A549 (cell line): ENCODE measurements around the gene FKBP6.

Source experiments
- CEBPB ChIP-seq, 2 experiments: fragments of >200 bp in 1 of 2; sonication (Bioruptor Twin) in 1 of 2; formaldehyde crosslinking in 1 of 2; IDR thresholded peaks; 2 replicates each; pipeline ENCODE4 v1.6.1; 2012 to 2016
- CTCF ChIP-seq: fragments of >200 bp; sonication (Bioruptor Twin); formaldehyde crosslinking; IDR thresholded peaks from 3 replicates; pipeline ENCODE4 v1.5.1; 2016
- EP300 ChIP-seq, 2 experiments: fragments of >200 bp; sonication (Bioruptor Twin); formaldehyde crosslinking; IDR thresholded peaks; 2 replicates in 1 of 2; 3 replicates in 1 of 2; pipeline ENCODE4 v1.6.1; 2016 to 2017
- JUNB ChIP-seq: fragments of >200 bp; sonication (Bioruptor Twin); formaldehyde crosslinking; IDR thresholded peaks from 2 replicates; pipeline ENCODE4 v1.6.1; 2016
- KDM1A ChIP-seq: fragments of 200-600 bp; sonication (generic); IDR thresholded peaks from 2 replicates; pipeline ENCODE4 v1.6.1; 2016; ENCODE audit warnings: low read depth, mild to moderate bottlenecking
- POLR2A ChIP-seq: IDR thresholded peaks from 2 replicates; pipeline ENCODE4 v1.6.1; 2012; ENCODE audit warnings: mild to moderate bottlenecking, low read length
- RCOR1 ChIP-seq: fragments of 150-350 bp; IDR thresholded peaks from 2 replicates; pipeline ENCODE4 v1.6.1; 2014; ENCODE audit warnings: antibody characterized with exemption, low read length, low read depth
- RNF2 ChIP-seq: fragments of 200-600 bp; sonication (generic); IDR thresholded peaks from 2 replicates; pipeline ENCODE4 v1.6.1; 2016; ENCODE audit warnings: low read depth, mild to moderate bottlenecking, antibody characterized with exemption, moderate library complexity, borderline replicate concordance

GRCh38 chr7:73369622-73370021 is 41.7 kb downstream of the FKBP6 start:
- TF ChIP-seq EP300 (IDR thresholded peaks at IDR 0.05) = no peak
- TF ChIP-seq CTCF = no peak
- no peak for TF ChIP-seq POLR2A
- no peak for TF ChIP-seq RNF2
- no peak for TF ChIP-seq RCOR1
- TF ChIP-seq JUNB = no peak
- TF ChIP-seq KDM1A = no peak
- no peak for TF ChIP-seq CEBPB (IDR thresholded peaks at IDR 0.05)
